Astrocyte (in vitro differentiated cells and primary cell): Measurements from ENCODE around the gene LINC00237. TPM values are rescaled to one million over a fixed set of nuclear protein-coding genes. Genes with fewer than 3 reads are reported as not detected.

ENCODE experiments used
- DNase-seq: peaks from one replicate; pipeline ENCODE4 v3.0.0-alpha.2; 2010; ENCODE audit warnings: low read depth
- FAIRE-seq: peaks from 2 replicates; lab custom pipeline; 2011; peaks lifted over from hg19 to GRCh38; lab: Jason Lieb, UNC
- H2AFZ ChIP-seq: 2 replicates; pipeline ENCODE4 v1.6.0; 2012; ENCODE audit warnings: low read depth, low read length, inconsistent platforms
- H3K27ac ChIP-seq: 2 replicates; pipeline ENCODE4 v1.5.1; 2011; ENCODE audit warnings: low read depth, low read length, inconsistent platforms
- H3K27me3 ChIP-seq: 2 replicates; pipeline ENCODE4 v1.6.0; 2011; ENCODE audit warnings: low read length, inconsistent platforms; ENCODE audit not compliant: insufficient read depth
- H3K36me3 ChIP-seq: 2 replicates; pipeline ENCODE4 v1.5.1; 2011; ENCODE audit warnings: low read length, inconsistent platforms; ENCODE audit not compliant: insufficient read depth
- H3K4me1 ChIP-seq: 2 replicates; pipeline ENCODE4 v1.5.1; 2011; ENCODE audit warnings: low read length, inconsistent platforms; ENCODE audit not compliant: insufficient read depth
- H3K4me2 ChIP-seq: 2 replicates; pipeline ENCODE4 v1.6.0; 2012; ENCODE audit warnings: low read length, inconsistent platforms
- H3K4me3 ChIP-seq: 2 replicates; pipeline ENCODE4 v1.5.1; 2011; ENCODE audit warnings: low read depth, mild to moderate bottlenecking, low read length, inconsistent platforms; ENCODE audit not compliant: insufficient read depth
- H3K79me2 ChIP-seq: 2 replicates; pipeline ENCODE4 v1.6.0; 2012; ENCODE audit warnings: mild to moderate bottlenecking, low read length, inconsistent platforms; ENCODE audit not compliant: insufficient read depth
- H3K9ac ChIP-seq: 2 replicates; pipeline ENCODE4 v1.6.0; 2012; ENCODE audit warnings: mild to moderate bottlenecking, low read length, inconsistent platforms
- H3K9me3 ChIP-seq: 2 replicates; pipeline ENCODE4 v1.5.1; 2012; ENCODE audit warnings: low read depth, mild to moderate bottlenecking, low read length, inconsistent platforms; ENCODE audit not compliant: insufficient read depth
- H4K20me1 ChIP-seq: 2 replicates; pipeline ENCODE4 v1.6.0; 2012; ENCODE audit warnings: low read length, inconsistent platforms; ENCODE audit not compliant: insufficient read depth
- H3K27ac Mint-ChIP-seq: one replicate; pipeline ENCODE4 v1.8.0; 2021; ENCODE audit warnings: mild to moderate bottlenecking, mixed read lengths; ENCODE audit not compliant: unreplicated experiment
- H3K27me3 Mint-ChIP-seq: one replicate; pipeline ENCODE4 v1.8.0; 2021; ENCODE audit warnings: low read depth, mixed read lengths; ENCODE audit not compliant: unreplicated experiment
- H3K36me3 Mint-ChIP-seq: one replicate; pipeline ENCODE4 v1.8.0; 2021; ENCODE audit warnings: low read depth, mixed read lengths; ENCODE audit not compliant: unreplicated experiment
- H3K4me1 Mint-ChIP-seq: one replicate; pipeline ENCODE4 v1.8.0; 2021; ENCODE audit warnings: low read depth, mixed read lengths; ENCODE audit not compliant: unreplicated experiment
- H3K4me3 Mint-ChIP-seq: one replicate; pipeline ENCODE4 v1.8.0; 2021; ENCODE audit warnings: mild to moderate bottlenecking, moderate library complexity, mixed read lengths; ENCODE audit not compliant: unreplicated experiment
- H3K9me3 Mint-ChIP-seq: one replicate; pipeline ENCODE4 v1.8.0; 2021; ENCODE audit warnings: mild to moderate bottlenecking, mixed read lengths; ENCODE audit not compliant: unreplicated experiment
- EZH2 ChIP-seq: IDR thresholded peaks from 2 replicates; pipeline ENCODE4 v1.6.1; 2012; ENCODE audit warnings: mild to moderate bottlenecking, low read length, inconsistent platforms; ENCODE audit not compliant: insufficient read depth
- total RNA-seq: library from RNA; stranded (reverse); gene quantifications from 2 replicates; pipeline ENCODE4 v1.2.1, GENCODE V29; 2021
- TF ChIP-seq, protein P1 (sequence below): IDR thresholded peaks from 2 replicates; pipeline ENCODE4 v1.5.1; 2011; ENCODE audit warnings: low read depth, mild to moderate bottlenecking, inconsistent platforms, low read length, moderate library complexity; ENCODE audit not compliant: insufficient read depth

LINC00237 gene
- total RNA-seq, 1 donor from 2014 or later = not detected

- Histone ChIP-seq H2AFZ (no peak overlapping the region), H3K36me3 (no peaks in the 10 kb centered on the region), H4K20me1 (no peaks in the 10 kb centered on the region), H3K79me2 (no peaks in the 10 kb centered on the region), H3K4me2 (no peak overlapping the region), H3K9ac (no peak overlapping the region), H3K27me3 (peaks cover 93% of the 10 kb centered on the region), H3K27ac (no peak overlapping the region), H3K9me3 (peaks cover 3% of the 10 kb centered on the region), H3K4me3 (no peak overlapping the region), H3K4me1 (peaks cover 4% of the 10 kb centered on the region)
- Mint-ChIP-seq H3K9me3 (peaks cover 6% of the 10 kb centered on the region), H3K36me3 (no peaks in the 10 kb centered on the region), H3K27ac (no peak overlapping the region), H3K4me1 (no peaks in the 10 kb centered on the region), H3K4me3 (no peak overlapping the region), H3K27me3 (peaks cover 81% of the 10 kb centered on the region)
- DNase-seq (no peak), FAIRE-seq (no peak)
- TF ChIP-seq EZH2 = no peak
- TF ChIP-seq, protein P1, sequence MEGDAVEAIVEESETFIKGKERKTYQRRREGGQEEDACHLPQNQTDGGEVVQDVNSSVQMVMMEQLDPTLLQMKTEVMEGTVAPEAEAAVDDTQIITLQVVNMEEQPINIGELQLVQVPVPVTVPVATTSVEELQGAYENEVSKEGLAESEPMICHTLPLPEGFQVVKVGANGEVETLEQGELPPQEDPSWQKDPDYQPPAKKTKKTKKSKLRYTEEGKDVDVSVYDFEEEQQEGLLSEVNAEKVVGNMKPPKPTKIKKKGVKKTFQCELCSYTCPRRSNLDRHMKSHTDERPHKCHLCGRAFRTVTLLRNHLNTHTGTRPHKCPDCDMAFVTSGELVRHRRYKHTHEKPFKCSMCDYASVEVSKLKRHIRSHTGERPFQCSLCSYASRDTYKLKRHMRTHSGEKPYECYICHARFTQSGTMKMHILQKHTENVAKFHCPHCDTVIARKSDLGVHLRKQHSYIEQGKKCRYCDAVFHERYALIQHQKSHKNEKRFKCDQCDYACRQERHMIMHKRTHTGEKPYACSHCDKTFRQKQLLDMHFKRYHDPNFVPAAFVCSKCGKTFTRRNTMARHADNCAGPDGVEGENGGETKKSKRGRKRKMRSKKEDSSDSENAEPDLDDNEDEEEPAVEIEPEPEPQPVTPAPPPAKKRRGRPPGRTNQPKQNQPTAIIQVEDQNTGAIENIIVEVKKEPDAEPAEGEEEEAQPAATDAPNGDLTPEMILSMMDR = no peak
These were observed 1.7 kb downstream of the LINC00237 start for GRCh38 chr20:21104466-21104761.

- Histone ChIP-seq H3K79me2 (no peaks in the 10 kb centered on the region), H3K36me3 (no peaks in the 10 kb centered on the region), H3K4me2 (no peak overlapping the region), H3K9me3 (peaks cover 3% of the 10 kb centered on the region), H4K20me1 (no peaks in the 10 kb centered on the region), H3K27ac (no peak overlapping the region), H3K4me1 (peaks cover 4% of the 10 kb centered on the region), H3K9ac (no peak overlapping the region), H3K4me3 (no peak overlapping the region), H2AFZ (no peak overlapping the region), H3K27me3 (peaks cover 94% of the 10 kb centered on the region)
- FAIRE-seq (no peak), DNase-seq (no peak)
- Mint-ChIP-seq H3K4me1 (no peaks in the 10 kb centered on the region), H3K27ac (no peak overlapping the region), H3K27me3 (peaks cover 83% of the 10 kb centered on the region), H3K4me3 (no peak overlapping the region), H3K36me3 (no peaks in the 10 kb centered on the region), H3K9me3 (peaks cover 6% of the 10 kb centered on the region)
- TF ChIP-seq, protein P1 = no peak
- TF ChIP-seq EZH2 = no peak
These were observed 2.3 kb downstream of the LINC00237 start for GRCh38 chr20:21103582-21104465.
